DOHH2 (cell line): ENCODE measurements around the gene OR5F1.

Experiments used
- H3F3A ChIP-seq: fragments of 200-600 bp; sonication (generic), shearing (Covaris generic); 2 replicates; pipeline ENCODE4 v1.6.0; 2016; ENCODE audit warnings: antibody characterized with exemption, mild to moderate bottlenecking; ENCODE audit not compliant: control insufficient read depth, insufficient read depth
- H3K27ac ChIP-seq: fragments of 200-600 bp; sonication (generic); 2 replicates; pipeline ENCODE4 v1.5.1; 2014; ENCODE audit warnings: low read depth, mild to moderate bottlenecking, low read length, moderate library complexity
- H3K27me3 ChIP-seq: fragments of 200-600 bp; sonication (generic); 2 replicates; pipeline ENCODE4 v1.6.1; 2014; ENCODE audit warnings: mild to moderate bottlenecking, low read length, mixed read lengths; ENCODE audit not compliant: control insufficient read depth
- H3K36me3 ChIP-seq: fragments of 200-600 bp; sonication (generic); 2 replicates; pipeline ENCODE4 v1.6.1; 2014; ENCODE audit warnings: mild to moderate bottlenecking, low read length, moderate library complexity, mixed read lengths; ENCODE audit not compliant: control insufficient read depth
- H3K4me1 ChIP-seq: fragments of 200-600 bp; sonication (generic); 2 replicates; pipeline ENCODE4 v1.6.1; 2014; ENCODE audit warnings: mild to moderate bottlenecking, low read length, mixed read lengths; ENCODE audit not compliant: control insufficient read depth
- H3K4me2 ChIP-seq: fragments of 200-600 bp; sonication (generic); 2 replicates; pipeline ENCODE4 v1.6.0; 2014; ENCODE audit warnings: mild to moderate bottlenecking, low read length, moderate library complexity
- H3K4me3 ChIP-seq: fragments of 200-600 bp; sonication (generic); 2 replicates; pipeline ENCODE4 v1.5.1; 2014; ENCODE audit warnings: mild to moderate bottlenecking, low read length, mixed read lengths
- H3K79me2 ChIP-seq: fragments of 200-600 bp; sonication (generic); 2 replicates; pipeline ENCODE4 v1.6.1; 2014; ENCODE audit warnings: mild to moderate bottlenecking, low read length, mixed read lengths; ENCODE audit not compliant: control insufficient read depth
- H3K9me2 ChIP-seq: fragments of 200-600 bp; sonication (generic); replicated peaks from 2 replicates; pipeline ENCODE4 v1.6.1; 2014; ENCODE audit warnings: mild to moderate bottlenecking, low read length, mixed read lengths; ENCODE audit not compliant: control insufficient read depth
- H3K9me3 ChIP-seq: fragments of 200-600 bp; sonication (generic); 2 replicates; pipeline ENCODE4 v1.6.1; 2014; ENCODE audit warnings: antibody characterized with exemption, low read length, mixed read lengths; ENCODE audit not compliant: control insufficient read depth, insufficient read depth
- H4K20me1 ChIP-seq: fragments of 200-600 bp; sonication (generic); 2 replicates; pipeline ENCODE4 v1.6.0; 2014; ENCODE audit warnings: low read depth, mild to moderate bottlenecking, antibody characterized with exemption, low read length, moderate library complexity; ENCODE audit not compliant: control insufficient read depth, insufficient read depth
- EZH2phosphoT487 ChIP-seq: fragments of 200-600 bp; sonication (generic); IDR thresholded peaks from 2 replicates; pipeline ENCODE4 v1.6.1; 2017; ENCODE audit warnings: borderline replicate concordance, mild to moderate bottlenecking, antibody characterized with exemption, low read length, moderate library complexity, mixed read lengths
- TF ChIP-seq, protein P1 (sequence below): fragments of 200-600 bp; sonication (generic); IDR thresholded peaks from one replicate; pipeline ENCODE4 v1.5.1; 2014; ENCODE audit warnings: antibody characterized with exemption, mild to moderate bottlenecking, low read depth, low read length; ENCODE audit not compliant: poor library complexity, severe bottlenecking

The OR5F1 gene

GRCh38 chr11:56010716-56011115, 16.3 kb upstream of the OR5F1 start:
- Histone ChIP-seq H3K27me3 (no peaks in the 10 kb centered on the region), H3K4me3 (no peak overlapping the region), H3K79me2 (no peaks in the 10 kb centered on the region), H3K9me2 (no peaks in the 10 kb centered on the region), H3K4me2 (no peak overlapping the region), H4K20me1 (no peaks in the 10 kb centered on the region), H3K27ac (no peak overlapping the region), H3K36me3 (no peaks in the 10 kb centered on the region), H3K9me3 (no peaks in the 10 kb centered on the region), H3K4me1 (no peaks in the 10 kb centered on the region), H3F3A (no peaks in the 10 kb centered on the region)
- TF ChIP-seq, protein P1, sequence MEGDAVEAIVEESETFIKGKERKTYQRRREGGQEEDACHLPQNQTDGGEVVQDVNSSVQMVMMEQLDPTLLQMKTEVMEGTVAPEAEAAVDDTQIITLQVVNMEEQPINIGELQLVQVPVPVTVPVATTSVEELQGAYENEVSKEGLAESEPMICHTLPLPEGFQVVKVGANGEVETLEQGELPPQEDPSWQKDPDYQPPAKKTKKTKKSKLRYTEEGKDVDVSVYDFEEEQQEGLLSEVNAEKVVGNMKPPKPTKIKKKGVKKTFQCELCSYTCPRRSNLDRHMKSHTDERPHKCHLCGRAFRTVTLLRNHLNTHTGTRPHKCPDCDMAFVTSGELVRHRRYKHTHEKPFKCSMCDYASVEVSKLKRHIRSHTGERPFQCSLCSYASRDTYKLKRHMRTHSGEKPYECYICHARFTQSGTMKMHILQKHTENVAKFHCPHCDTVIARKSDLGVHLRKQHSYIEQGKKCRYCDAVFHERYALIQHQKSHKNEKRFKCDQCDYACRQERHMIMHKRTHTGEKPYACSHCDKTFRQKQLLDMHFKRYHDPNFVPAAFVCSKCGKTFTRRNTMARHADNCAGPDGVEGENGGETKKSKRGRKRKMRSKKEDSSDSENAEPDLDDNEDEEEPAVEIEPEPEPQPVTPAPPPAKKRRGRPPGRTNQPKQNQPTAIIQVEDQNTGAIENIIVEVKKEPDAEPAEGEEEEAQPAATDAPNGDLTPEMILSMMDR: no peak
- no peak for TF ChIP-seq EZH2phosphoT487

DNA sequence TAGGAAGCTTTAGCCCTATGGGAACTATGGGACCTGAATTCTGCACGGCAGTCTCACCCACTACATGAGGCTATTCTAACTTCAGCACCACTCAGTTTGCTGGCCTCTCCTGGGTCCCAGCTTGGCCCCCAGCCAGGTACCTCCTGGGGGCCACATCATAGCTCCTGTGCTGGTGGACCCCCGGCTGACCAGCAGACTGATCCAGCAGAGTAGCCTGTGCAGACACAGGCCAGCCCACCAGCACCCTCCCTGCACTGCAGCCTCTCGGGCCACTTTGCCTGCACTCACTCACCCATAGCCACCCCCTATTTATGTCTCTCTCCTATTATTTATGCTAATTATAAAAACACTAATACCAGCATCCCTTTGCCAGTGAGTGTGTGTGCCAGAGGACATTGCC, 23.5 kb downstream of the OR5F1 start:
- Histone ChIP-seq H3K4me2 (no peak overlapping the region), H3K27ac (no peak overlapping the region), H3K79me2 (no peaks in the 10 kb centered on the region), H3K9me2 (no peaks in the 10 kb centered on the region), H3K4me1 (no peaks in the 10 kb centered on the region), H3K9me3 (no peaks in the 10 kb centered on the region), H3K27me3 (no peaks in the 10 kb centered on the region), H4K20me1 (no peaks in the 10 kb centered on the region), H3K4me3 (no peak overlapping the region), H3F3A (no peaks in the 10 kb centered on the region), H3K36me3 (no peaks in the 10 kb centered on the region)
- TF ChIP-seq EZH2phosphoT487: no peak
- TF ChIP-seq, protein P1: no peak

DNA sequence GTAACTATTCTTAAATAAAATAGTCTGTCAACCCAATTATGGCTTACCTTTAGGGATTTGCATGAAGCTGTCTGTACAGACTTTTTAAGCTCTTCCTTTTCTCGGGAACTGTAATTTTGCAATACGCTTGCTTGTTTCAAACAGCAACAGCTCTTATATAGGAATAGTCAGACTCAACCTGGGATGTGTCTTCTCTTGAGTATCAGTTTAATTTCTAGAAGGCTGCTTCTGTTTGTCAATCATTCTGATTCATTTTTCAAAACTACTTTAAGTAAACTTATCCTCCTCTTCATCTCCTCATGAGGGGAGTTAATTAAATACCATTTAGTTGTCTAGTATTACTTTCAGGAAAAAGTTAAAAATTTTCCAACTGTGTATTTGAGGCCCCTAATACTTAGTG, 24.6 kb downstream of the OR5F1 start, which contains the start of gene OR10AG1:
Gene OR10AG1, minus strand, starts transcription at position 101 of the 400 bp plus-strand sequence. Its CDS starts 38 bp downstream, at position 63.
- H3K79me2 ChIP-seq: no peaks in the 10 kb centered on the region
- TF ChIP-seq EZH2phosphoT487: no peak
- TF ChIP-seq, protein P1: no peak
- no peaks in the 10 kb centered on the region for H3K36me3 ChIP-seq
- H3K4me3 ChIP-seq: no peak within 1 kb of the TSS
- H3K9me2 ChIP-seq: no peaks in the 10 kb centered on the region
- no peak within 1 kb of the TSS for H3K4me2 ChIP-seq
- H4K20me1 ChIP-seq: no peaks in the 10 kb centered on the region
- no peaks in the 10 kb centered on the region for H3K27me3 ChIP-seq
- H3K27ac ChIP-seq: no peak within 1 kb of the TSS
- no peaks in the 10 kb centered on the region for H3K9me3 ChIP-seq
- H3K4me1 ChIP-seq: no peaks in the 10 kb centered on the region
- no peaks in the 10 kb centered on the region for H3F3A ChIP-seq

DNA sequence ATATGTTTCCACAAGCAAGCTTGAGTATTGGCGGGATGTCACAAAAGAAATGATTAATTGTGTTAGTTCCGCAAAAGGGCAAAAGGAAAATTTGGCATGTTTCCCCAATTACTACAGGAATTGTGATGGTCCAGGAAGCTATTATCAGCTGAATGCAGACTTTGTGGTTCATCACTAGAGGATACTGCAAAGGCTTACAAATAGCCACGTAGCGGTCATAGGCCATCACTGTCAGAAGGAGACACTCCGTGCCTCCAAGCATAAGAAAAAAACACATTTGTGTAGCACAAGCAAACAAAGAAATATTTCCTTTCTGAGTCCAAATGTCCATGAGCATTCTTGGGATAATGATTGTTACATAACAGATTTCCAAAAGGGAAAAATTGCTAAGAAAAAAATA, 26.5 kb downstream of the OR5F1 start:
- Histone ChIP-seq H3K36me3 (no peaks in the 10 kb centered on the region), H3K4me2 (no peak overlapping the region), H4K20me1 (no peaks in the 10 kb centered on the region), H3F3A (no peaks in the 10 kb centered on the region), H3K79me2 (no peaks in the 10 kb centered on the region), H3K9me2 (no peaks in the 10 kb centered on the region), H3K4me3 (no peak overlapping the region), H3K27ac (no peak overlapping the region), H3K27me3 (no peaks in the 10 kb centered on the region), H3K4me1 (no peaks in the 10 kb centered on the region), H3K9me3 (no peaks in the 10 kb centered on the region)
- TF ChIP-seq EZH2phosphoT487: no peak
- TF ChIP-seq, protein P1: no peak
